Ovary (tissue), 3 donors: ENCODE measurements around the gene CDKN2B-AS1.

Experiments used
- CTCF ChIP-seq, 3 donors: fragments of 450-650 bp in 2 of 3; fragments of 200-600 bp in 1 of 3; IDR thresholded peaks; one replicate each; pipeline versions ENCODE4 v1.5.1 to v1.8.0; 2016 to 2022; ENCODE audit warnings: antibody characterized with exemption in 3 of 3, mild to moderate bottlenecking in 1 of 3
- EP300 ChIP-seq: sonication (generic); formaldehyde crosslinking; IDR thresholded peaks from one replicate; pipeline ENCODE4 v1.6.1; 2017; ENCODE audit warnings: antibody characterized with exemption
- POLR2A ChIP-seq: fragments of 450-650 bp; IDR thresholded peaks from one replicate; pipeline ENCODE4 v1.6.1; 2017; ENCODE audit warnings: antibody characterized with exemption, mild to moderate bottlenecking, moderate library complexity
- donor health status: DM: no; HTN: no; CAD: no.

- no peak for TF ChIP-seq CTCF (IDR thresholded peaks at IDR 0.05)
- TF ChIP-seq EP300, result no peak
- TF ChIP-seq POLR2A, result no peak
These were observed 42.5 kb downstream of the CDKN2B-AS1 start for GRCh38 chr9:22036866-22037626.
